NT2/D1 (cell line): ENCODE measurements around the gene DGAT2.

Experiments
- DNase-seq: peaks from one replicate; pipeline ENCODE4 v3.0.0-alpha.2; 2011; ENCODE audit warnings: low read depth, low spot score
- H3K27me3 ChIP-seq: 2 replicates; pipeline ENCODE4 v1.6.0; 2011; ENCODE audit warnings: mild to moderate bottlenecking; ENCODE audit not compliant: insufficient read length, insufficient read depth
- H3K36me3 ChIP-seq: 2 replicates; pipeline ENCODE4 v1.6.1; 2011; ENCODE audit warnings: mild to moderate bottlenecking, low read length, mixed read lengths; ENCODE audit not compliant: insufficient read depth, insufficient read length
- H3K4me1 ChIP-seq: 2 replicates; pipeline ENCODE4 v1.5.1; 2011; ENCODE audit not compliant: insufficient read depth, insufficient read length
- H3K4me3 ChIP-seq: 2 replicates; pipeline ENCODE4 v1.5.1; 2011; ENCODE audit warnings: low read depth; ENCODE audit not compliant: insufficient read length
- H3K9ac ChIP-seq: 2 replicates; pipeline ENCODE4 v1.6.0; 2011; ENCODE audit warnings: low read depth; ENCODE audit not compliant: insufficient read length
- H3K9me3 ChIP-seq: 2 replicates; pipeline ENCODE4 v1.5.1; 2011; ENCODE audit warnings: mild to moderate bottlenecking, low read length; ENCODE audit not compliant: insufficient read depth
- SUZ12 ChIP-seq: IDR thresholded peaks from 2 replicates; pipeline ENCODE4 v1.6.1; 2011; ENCODE audit not compliant: insufficient read length, insufficient read depth; ENCODE audit errors: extremely low read depth
- YY1 ChIP-seq: IDR thresholded peaks from 2 replicates; pipeline ENCODE4 v1.6.1; 2011; ENCODE audit not compliant: insufficient read length, insufficient read depth
- ZNF274 ChIP-seq: IDR thresholded peaks from 2 replicates; pipeline ENCODE4 v1.6.1; 2011; ENCODE audit warnings: mild to moderate bottlenecking, low read depth, low read length

Gene DGAT2

GRCh38 chr11:75767228-75767572 is 1.4 kb upstream of the DGAT2 start:
- TF ChIP-seq YY1 = no peak
- TF ChIP-seq ZNF274 = no peak
- TF ChIP-seq SUZ12 = no peak
- no peak overlapping the region for H3K4me3 ChIP-seq
- peaks cover 4% of the 10 kb centered on the region for H3K4me1 ChIP-seq
- DNase-seq = no peak
- no peaks in the 10 kb centered on the region for H3K36me3 ChIP-seq
- no peak overlapping the region for H3K9ac ChIP-seq
- peaks cover 39% of the 10 kb centered on the region for H3K27me3 ChIP-seq
- H3K9me3 ChIP-seq = peaks cover 8% of the 10 kb centered on the region; the same call in 1 of the 2 replicates

GRCh38 chr11:75767793-75768111 is 826 bp upstream of the DGAT2 start:
- H3K4me3 ChIP-seq = no peak overlapping the region
- no peak for TF ChIP-seq SUZ12
- no peak for TF ChIP-seq YY1
- no peak for TF ChIP-seq ZNF274
- peaks cover 39% of the 10 kb centered on the region for H3K27me3 ChIP-seq
- H3K36me3 ChIP-seq = no peaks in the 10 kb centered on the region
- no peak for DNase-seq
- H3K4me1 ChIP-seq = peaks cover 4% of the 10 kb centered on the region
- no peak overlapping the region for H3K9ac ChIP-seq
- peaks cover 8% of the 10 kb centered on the region; the same call in 1 of the 2 replicates for H3K9me3 ChIP-seq

GRCh38 chr11:75768909-75769771 is 562 bp downstream of the DGAT2 start:
- H3K9ac ChIP-seq = peak overlapping the region; percentile 82
- peaks cover 8% of the 10 kb centered on the region; the same call in 1 of the 2 replicates for H3K9me3 ChIP-seq
- no peak for TF ChIP-seq YY1
- no peaks in the 10 kb centered on the region for H3K36me3 ChIP-seq
- peaks cover 4% of the 10 kb centered on the region for H3K4me1 ChIP-seq
- peak overlapping the region; percentile 43 for H3K4me3 ChIP-seq
- peaks cover 39% of the 10 kb centered on the region for H3K27me3 ChIP-seq
- DNase-seq = no peak

GRCh38 chr11:75770102-75770501 is 1.5 kb downstream of the DGAT2 start:
- TF ChIP-seq ZNF274 (no peak), SUZ12 (no peak), YY1 (no peak)
- Histone ChIP-seq H3K9me3 (peaks cover 8% of the 10 kb centered on the region; the same call in 1 of the 2 replicates), H3K36me3 (no peaks in the 10 kb centered on the region), H3K27me3 (peaks cover 37% of the 10 kb centered on the region), H3K4me1 (peaks cover 9% of the 10 kb centered on the region), H3K9ac (no peak overlapping the region), H3K4me3 (no peak overlapping the region)
- no peak for DNase-seq

- Histone ChIP-seq H3K27me3 (peaks cover 37% of the 10 kb centered on the region), H3K4me1 (peaks cover 9% of the 10 kb centered on the region), H3K36me3 (no peaks in the 10 kb centered on the region), H3K9me3 (peaks cover 8% of the 10 kb centered on the region; the same call in 1 of the 2 replicates), H3K4me3 (no peak overlapping the region), H3K9ac (no peak overlapping the region)
- DNase-seq = no peak
- no peak for TF ChIP-seq SUZ12
- TF ChIP-seq YY1 = no peak
These were observed 3.2 kb downstream of the DGAT2 start for GRCh38 chr11:75771646-75772410.

- H3K4me3 ChIP-seq = no peak overlapping the region
- no peaks in the 10 kb centered on the region for H3K9me3 ChIP-seq
- TF ChIP-seq YY1 = no peak
- TF ChIP-seq ZNF274 = no peak
- no peak for TF ChIP-seq SUZ12
- DNase-seq = no peak
- H3K9ac ChIP-seq = no peak overlapping the region
- peaks cover 5% of the 10 kb centered on the region for H3K4me1 ChIP-seq
- peaks cover 27% of the 10 kb centered on the region for H3K27me3 ChIP-seq
- no peaks in the 10 kb centered on the region for H3K36me3 ChIP-seq
These were observed 5.2 kb downstream of the DGAT2 start for GRCh38 chr11:75773595-75774353.

GRCh38 chr11:75775056-75775455 is 6.5 kb downstream of the DGAT2 start:
- no peak for DNase-seq

More at GRCh38 chr11:75775056-75775455, 6.5 kb downstream of the DGAT2 start:
- no peak overlapping the region for H3K4me3 ChIP-seq
- TF ChIP-seq YY1 (no peak), SUZ12 (no peak), ZNF274 (no peak)
- no peaks in the 10 kb centered on the region for H3K36me3 ChIP-seq
- H3K9me3 ChIP-seq = no peaks in the 10 kb centered on the region
- H3K27me3 ChIP-seq = peaks cover 15% of the 10 kb centered on the region
- no peak overlapping the region for H3K9ac ChIP-seq
- peaks cover 5% of the 10 kb centered on the region for H3K4me1 ChIP-seq
